Tibial nerve (tissue), 4 donors: ENCODE measurements around the gene CCDC190. TPM values are rescaled to one million over a fixed set of nuclear protein-coding genes. Genes with fewer than 3 reads are reported as not detected.

Experiments used
- DNase-seq, 2 donors: peaks; one replicate each; pipeline ENCODE4 v3.0.0-alpha.2; 2019; ENCODE audit warnings: low spot score in 2 of 2
- H3K27ac ChIP-seq, 4 donors: fragments of 200-600 bp; sonication (generic) in 3 of 4; one replicate each; pipeline ENCODE4 v1.5.1; 2017 to 2019; ENCODE audit warnings: mild to moderate bottlenecking in 1 of 4
- H3K27me3 ChIP-seq, 2 donors: fragments of 200-600 bp; sonication (generic) in 1 of 2; one replicate each; pipeline versions ENCODE4 v1.5.1 to v1.6.0; 2017 to 2019
- H3K36me3 ChIP-seq, 3 donors: fragments of 200-600 bp; sonication (generic); one replicate each; pipeline ENCODE4 v1.5.1; 2018 to 2019
- H3K4me1 ChIP-seq, 4 donors: fragments of 200-600 bp; sonication (generic) in 3 of 4; one replicate each; pipeline ENCODE4 v1.5.1; 2017 to 2019
- H3K4me3 ChIP-seq, 4 donors: fragments of 200-600 bp; sonication (generic) in 3 of 4; one replicate each; pipeline ENCODE4 v1.5.1; 2017 to 2019; ENCODE audit warnings: mild to moderate bottlenecking in 1 of 4, moderate library complexity in 1 of 4
- H3K9me3 ChIP-seq, 4 donors: fragments of 200-600 bp; sonication (generic) in 3 of 4; one replicate each; pipeline ENCODE4 v1.5.1; 2017 to 2019
- EP300 ChIP-seq, 2 donors: sonication (generic); formaldehyde crosslinking; IDR thresholded peaks; one replicate each; pipeline ENCODE4 v1.6.1; 2017; ENCODE audit warnings: antibody characterized with exemption in 2 of 2, mild to moderate bottlenecking in 1 of 2
- POLR2A ChIP-seq, 2 donors: fragments of 450-650 bp; IDR thresholded peaks; one replicate each; pipeline ENCODE4 v1.6.1; 2017; ENCODE audit warnings: antibody characterized with exemption in 2 of 2, mild to moderate bottlenecking in 2 of 2, moderate library complexity in 2 of 2
- WGBS, 2 donors: methylation state at CpG; one replicate each; pipeline ENCODE4 v1.1.5; 2018; 5-methylcytosine and 5-hydroxymethylcytosine counted together
- total RNA-seq, 4 donors: library from RNA; depleted of rRNA; stranded (reverse); fragments of >200 nt; gene quantifications; one replicate each; pipeline ENCODE4 v1.1.0, GENCODE V29; 2016
- TF ChIP-seq, protein P1 (sequence below), 5 experiments: fragments of 200-600 bp in 3 of 5; fragments of 450-650 bp in 2 of 5; sonication (generic) in 3 of 5; IDR thresholded peaks; one replicate each; pipeline ENCODE4 v1.5.1; 2016 to 2019; ENCODE audit warnings: antibody characterized with exemption in 5 of 5, mild to moderate bottlenecking in 3 of 5, moderate library complexity in 2 of 5

The CCDC190 gene
- total RNA-seq, 4 donors from 2014 or later: 0.66 to 1.3 TPM; not detected in 2

DNA sequence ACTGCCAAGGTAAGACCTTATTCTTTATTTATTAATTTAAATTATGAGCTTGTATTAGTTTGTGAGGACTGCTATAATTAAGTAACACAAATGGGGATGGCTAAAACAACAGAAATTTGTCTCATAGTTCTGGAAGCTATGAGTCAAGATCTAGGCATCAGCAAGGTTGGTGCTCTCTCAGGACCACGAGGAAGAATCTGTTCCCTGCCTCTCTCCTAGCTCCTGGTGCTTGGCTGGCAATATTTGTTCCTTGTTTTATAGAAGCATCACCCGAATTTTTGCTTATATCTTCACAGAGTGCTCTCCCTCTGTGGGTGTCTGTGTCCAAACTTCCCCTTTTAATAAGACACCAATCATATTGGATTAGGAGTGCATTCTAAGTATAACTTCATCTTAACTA lies 41.4 kb upstream of the CCDC190 start:
- no peaks in the 10 kb centered on the region for H3K4me1 ChIP-seq
- no peaks in the 10 kb centered on the region for H3K27me3 ChIP-seq
- WGBS, 2 donors: 62 to 66% methylated on average over 2 of the region's 2 CpGs
- no peak for TF ChIP-seq EP300 (IDR thresholded peaks at IDR 0.05)
- no peak for TF ChIP-seq POLR2A (IDR thresholded peaks at IDR 0.05)
- TF ChIP-seq, protein P1, sequence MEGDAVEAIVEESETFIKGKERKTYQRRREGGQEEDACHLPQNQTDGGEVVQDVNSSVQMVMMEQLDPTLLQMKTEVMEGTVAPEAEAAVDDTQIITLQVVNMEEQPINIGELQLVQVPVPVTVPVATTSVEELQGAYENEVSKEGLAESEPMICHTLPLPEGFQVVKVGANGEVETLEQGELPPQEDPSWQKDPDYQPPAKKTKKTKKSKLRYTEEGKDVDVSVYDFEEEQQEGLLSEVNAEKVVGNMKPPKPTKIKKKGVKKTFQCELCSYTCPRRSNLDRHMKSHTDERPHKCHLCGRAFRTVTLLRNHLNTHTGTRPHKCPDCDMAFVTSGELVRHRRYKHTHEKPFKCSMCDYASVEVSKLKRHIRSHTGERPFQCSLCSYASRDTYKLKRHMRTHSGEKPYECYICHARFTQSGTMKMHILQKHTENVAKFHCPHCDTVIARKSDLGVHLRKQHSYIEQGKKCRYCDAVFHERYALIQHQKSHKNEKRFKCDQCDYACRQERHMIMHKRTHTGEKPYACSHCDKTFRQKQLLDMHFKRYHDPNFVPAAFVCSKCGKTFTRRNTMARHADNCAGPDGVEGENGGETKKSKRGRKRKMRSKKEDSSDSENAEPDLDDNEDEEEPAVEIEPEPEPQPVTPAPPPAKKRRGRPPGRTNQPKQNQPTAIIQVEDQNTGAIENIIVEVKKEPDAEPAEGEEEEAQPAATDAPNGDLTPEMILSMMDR (IDR thresholded peaks at IDR 0.05): no peak
- no peak for DNase-seq
- no peaks in the 10 kb centered on the region for H3K36me3 ChIP-seq
- no peak overlapping the region for H3K27ac ChIP-seq
- H3K9me3 ChIP-seq: no peaks in the 10 kb centered on the region
- H3K4me3 ChIP-seq: no peak overlapping the region

GRCh38 chr1:162901243-162901642 lies 40.3 kb upstream of the CCDC190 start:
- no peak for DNase-seq
- Histone ChIP-seq H3K4me3 (no peak overlapping the region), H3K27ac (no peak overlapping the region), H3K9me3 (no peaks in the 10 kb centered on the region), H3K36me3 (no peaks in the 10 kb centered on the region), H3K4me1 (no peaks in the 10 kb centered on the region), H3K27me3 (no peaks in the 10 kb centered on the region)
- TF ChIP-seq EP300 (IDR thresholded peaks at IDR 0.05) (no peak), POLR2A (IDR thresholded peaks at IDR 0.05) (no peak)
- TF ChIP-seq, protein P1 (IDR thresholded peaks at IDR 0.05): no peak
- 90 to 96% methylated on average over 1 of the region's 1 CpG for WGBS, 2 donors

DNA sequence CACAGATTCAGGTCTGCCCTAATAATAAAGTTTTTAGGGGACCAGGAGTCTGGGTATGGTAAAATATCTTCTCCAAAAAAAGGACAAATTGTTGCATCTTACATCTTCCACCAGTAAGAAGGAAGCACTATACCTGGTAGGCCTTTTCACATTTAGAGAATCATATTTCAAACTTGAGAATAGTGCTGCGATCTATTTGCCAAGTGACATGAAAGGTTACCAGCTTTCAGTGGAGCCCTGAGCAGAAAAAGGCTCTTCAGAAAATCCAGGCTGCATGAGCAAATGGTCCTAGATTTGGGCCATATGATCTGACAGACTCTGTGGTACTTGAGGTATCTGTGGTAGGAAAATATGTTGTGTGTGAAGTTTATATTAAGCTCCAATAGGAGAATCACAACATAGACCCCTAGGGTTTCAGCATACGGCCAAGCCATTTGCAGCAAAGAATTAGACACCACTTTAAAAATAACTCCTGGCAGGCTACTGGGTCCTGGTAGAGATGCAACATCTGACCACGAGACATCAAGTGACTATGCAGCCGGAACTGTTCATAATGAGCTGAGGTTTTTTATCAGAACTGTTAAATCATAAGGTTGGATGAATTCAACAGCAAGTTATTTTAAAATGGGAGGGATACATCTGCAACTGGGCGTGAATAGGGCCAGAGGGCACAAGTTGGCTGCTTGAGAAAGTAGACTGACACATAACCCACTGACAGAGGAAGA lies 38.6 kb upstream of the CCDC190 start:
- 54 to 58% methylated on average over 5 of the region's 5 CpGs for WGBS, 2 donors
- Histone ChIP-seq H3K36me3 (no peaks in the 10 kb centered on the region), H3K9me3 (no peaks in the 10 kb centered on the region), H3K4me3 (no peak overlapping the region), H3K27ac (no peak overlapping the region), H3K27me3 (no peaks in the 10 kb centered on the region), H3K4me1 (no peaks in the 10 kb centered on the region)
- no peak for TF ChIP-seq POLR2A (IDR thresholded peaks at IDR 0.05)
- TF ChIP-seq, protein P1 (IDR thresholded peaks at IDR 0.05): no peak
- no peak for TF ChIP-seq EP300 (IDR thresholded peaks at IDR 0.05)
- no peak for DNase-seq

GRCh38 chr1:162893612-162893908 lies 32.6 kb upstream of the CCDC190 start:
- Histone ChIP-seq H3K4me1 (peaks cover 0 to 6% (median 0%) of the 10 kb centered on the region in 4 donors), H3K27me3 (no peaks in the 10 kb centered on the region), H3K9me3 (no peaks in the 10 kb centered on the region), H3K27ac (no peak overlapping the region), H3K36me3 (no peaks in the 10 kb centered on the region), H3K4me3 (no peak overlapping the region)
- no peak for DNase-seq
- TF ChIP-seq POLR2A (IDR thresholded peaks at IDR 0.05) (no peak), EP300 (IDR thresholded peaks at IDR 0.05) (no peak)
- TF ChIP-seq, protein P1 (IDR thresholded peaks at IDR 0.05): no peak

DNA sequence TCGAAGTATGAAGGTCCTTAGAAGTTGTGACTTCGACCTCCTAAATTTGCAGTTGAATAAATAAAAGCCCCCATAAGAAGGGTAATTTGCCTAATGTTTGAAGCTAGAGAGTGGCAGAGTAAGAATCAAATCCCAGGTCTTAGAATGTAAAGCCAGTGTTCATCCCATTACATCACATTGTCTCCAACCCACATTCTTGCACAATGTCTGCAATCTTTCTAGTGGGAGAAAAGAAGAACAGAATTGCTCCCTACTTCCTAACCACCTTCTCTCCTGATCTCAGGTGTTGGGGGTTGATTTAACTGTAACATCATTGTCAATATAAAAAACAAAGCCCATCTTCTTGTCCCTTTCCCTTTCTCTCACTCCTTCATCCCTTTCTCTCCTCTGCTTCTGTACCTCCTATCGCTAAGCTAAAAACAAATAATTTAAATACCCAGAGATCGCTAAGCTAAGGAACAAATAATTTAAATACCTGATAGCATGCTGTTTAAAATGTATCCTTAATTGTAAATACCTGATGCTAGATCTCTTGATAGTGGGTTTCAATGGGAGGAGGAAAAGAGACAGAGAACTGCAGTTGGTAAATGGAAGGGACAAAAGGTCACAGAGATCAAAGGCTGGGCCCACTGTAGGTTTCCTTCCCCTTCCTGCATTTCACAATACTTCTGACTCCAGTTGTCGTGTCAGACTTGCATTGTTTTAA lies 32.1 kb upstream of the CCDC190 start:
- Histone ChIP-seq H3K27ac (peak overlapping the region in 1 of 4 donors; percentile 13), H3K4me3 (no peak overlapping the region), H3K4me1 (peaks cover 0 to 6% (median 0%) of the 10 kb centered on the region in 4 donors), H3K27me3 (no peaks in the 10 kb centered on the region), H3K36me3 (no peaks in the 10 kb centered on the region), H3K9me3 (no peaks in the 10 kb centered on the region)
- TF ChIP-seq EP300 (IDR thresholded peaks at IDR 0.05) (peak in 1 of 2 donors; percentile 23), POLR2A (IDR thresholded peaks at IDR 0.05) (no peak)
- TF ChIP-seq, protein P1 (IDR thresholded peaks at IDR 0.05): no peak
- no peak for DNase-seq
- WGBS, 2 donors: 49 to 52% methylated on average over 5 of the region's 5 CpGs
